Gastrocnemius medialis (tissue), 4 donors: ENCODE results near the gene GPR158.

Source experiments
- POLR2A ChIP-seq, 2 donors: fragments of 450-650 bp; IDR thresholded peaks; one replicate each; pipeline ENCODE4 v1.6.1; 2017; ENCODE audit warnings: antibody characterized with exemption in 2 of 2, mild to moderate bottlenecking in 2 of 2, moderate library complexity in 2 of 2
- TF ChIP-seq, protein P1 (sequence below), 5 experiments: fragments of 450-650 bp in 3 of 5; fragments of 200-600 bp in 2 of 5; sonication (generic) in 2 of 5; IDR thresholded peaks in 4 of 5; conservative IDR thresholded peaks in 1 of 5; 1 replicate in 4 of 5; 2 replicates in 1 of 5; pipeline ENCODE4 v1.5.1; 2016 to 2019; ENCODE audit warnings: antibody characterized with exemption in 5 of 5, mild to moderate bottlenecking in 3 of 5, moderate library complexity in 3 of 5

DNA sequence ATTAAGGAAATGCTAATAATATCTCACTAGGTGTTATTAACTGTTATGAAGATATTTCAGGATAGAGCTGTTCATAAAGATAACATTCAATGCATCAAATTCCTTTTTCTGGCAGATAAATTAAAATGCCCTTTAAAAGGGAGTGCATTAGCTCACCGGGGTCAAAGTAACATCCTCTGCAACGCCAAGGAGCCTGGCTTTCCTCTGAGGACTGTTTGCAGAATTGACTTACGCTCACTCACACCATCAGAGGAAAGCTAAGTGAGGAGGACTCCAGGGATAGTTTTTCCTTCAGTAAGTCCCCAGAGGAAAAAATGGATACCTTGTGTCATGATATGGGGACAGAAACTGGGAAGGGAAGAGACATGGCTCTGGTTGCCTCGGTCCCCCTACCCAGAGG, 45.2 kb upstream of the GPR158 start:
- TF ChIP-seq, protein P1, sequence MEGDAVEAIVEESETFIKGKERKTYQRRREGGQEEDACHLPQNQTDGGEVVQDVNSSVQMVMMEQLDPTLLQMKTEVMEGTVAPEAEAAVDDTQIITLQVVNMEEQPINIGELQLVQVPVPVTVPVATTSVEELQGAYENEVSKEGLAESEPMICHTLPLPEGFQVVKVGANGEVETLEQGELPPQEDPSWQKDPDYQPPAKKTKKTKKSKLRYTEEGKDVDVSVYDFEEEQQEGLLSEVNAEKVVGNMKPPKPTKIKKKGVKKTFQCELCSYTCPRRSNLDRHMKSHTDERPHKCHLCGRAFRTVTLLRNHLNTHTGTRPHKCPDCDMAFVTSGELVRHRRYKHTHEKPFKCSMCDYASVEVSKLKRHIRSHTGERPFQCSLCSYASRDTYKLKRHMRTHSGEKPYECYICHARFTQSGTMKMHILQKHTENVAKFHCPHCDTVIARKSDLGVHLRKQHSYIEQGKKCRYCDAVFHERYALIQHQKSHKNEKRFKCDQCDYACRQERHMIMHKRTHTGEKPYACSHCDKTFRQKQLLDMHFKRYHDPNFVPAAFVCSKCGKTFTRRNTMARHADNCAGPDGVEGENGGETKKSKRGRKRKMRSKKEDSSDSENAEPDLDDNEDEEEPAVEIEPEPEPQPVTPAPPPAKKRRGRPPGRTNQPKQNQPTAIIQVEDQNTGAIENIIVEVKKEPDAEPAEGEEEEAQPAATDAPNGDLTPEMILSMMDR (IDR thresholded peaks at IDR 0.05 in 4 of 5, conservative IDR thresholded peaks at IDR 0.05 in 1 of 5): no peak
- no peak for TF ChIP-seq POLR2A (IDR thresholded peaks at IDR 0.05)
